GM12878 (cell line): ENCODE measurements around the gene MEIOB. TPM values are rescaled to one million over a fixed set of nuclear protein-coding genes. Genes with fewer than 3 reads are reported as not detected.

Experiments used
- ATAC-seq: fragments of 200-7000 bp; cut with Tn5 transposase; 3 replicates; pipeline ENCODE4 v1.9.1; 2020; ENCODE audit warnings: mild to moderate bottlenecking, moderate library complexity
- BruUV-seq: library from RNA; stranded (reverse); fragments of 400-500 nt; replicated peaks from 2 replicates; lab custom pipeline; 2021; lab: Mats Ljungman, UMichigan
- CTCF ChIA-PET: fragments of 300-600 bp; sonication (Branson Sonifier 250); formaldehyde crosslinking; extraction: SDS; loops from one replicate; lab custom pipeline; 2021; ENCODE audit warnings: inconsistent platforms; lab: Yijun Ruan, JAX
- POLR2A ChIA-PET: fragments of 350-600 bp; formaldehyde crosslinking; extraction: SDS; loops from one replicate; lab custom pipeline; 2021; ENCODE audit warnings: inconsistent platforms; lab: Charles Lee
- RAD21 ChIA-PET: fragments of 300-600 bp; sonication (Branson Sonifier 250); formaldehyde crosslinking; loops from one replicate; lab custom pipeline; 2023; ENCODE audit warnings: antibody characterized with exemption; ENCODE audit not compliant: unreplicated experiment; lab: Charles Lee
- SMC1A ChIA-PET: fragments of 300-600 bp; sonication (Branson Sonifier 250); formaldehyde crosslinking; loops from one replicate; lab custom pipeline; 2023; ENCODE audit not compliant: unreplicated experiment, uncharacterized antibody; lab: Charles Lee
- DNase-seq: peaks from one replicate; pipeline ENCODE4 v3.0.0-alpha.2; 2011; ENCODE audit warnings: low read depth, low spot score
- FAIRE-seq: peaks from 3 replicates; lab custom pipeline; 2011; peaks lifted over from hg19 to GRCh38; lab: Jason Lieb, UNC
- H2AFZ ChIP-seq: 2 replicates; pipeline ENCODE4 v1.6.0; 2011; ENCODE audit warnings: low read depth, low read length, control low read depth; ENCODE audit not compliant: control insufficient read depth
- H3K27ac ChIP-seq: 2 replicates; pipeline ENCODE4 v1.5.1; 2011; ENCODE audit warnings: control low read depth; ENCODE audit not compliant: control insufficient read depth, insufficient read depth
- H3K27me3 ChIP-seq, 2 experiments: replicated peaks in 1 of 2; 2 replicates each; pipeline versions ENCODE4 v1.6.0 to v1.6.1; 2011; ENCODE audit warnings: low read length in 1 of 2; ENCODE audit not compliant: control insufficient read depth in 2 of 2, insufficient read depth in 2 of 2
- H3K36me3 ChIP-seq, 2 experiments: 2 replicates each; pipeline ENCODE4 v1.5.1; 2011; ENCODE audit warnings: low read length in 1 of 2; ENCODE audit not compliant: control insufficient read depth in 2 of 2, insufficient read depth in 2 of 2
- H3K4me1 ChIP-seq: 2 replicates; pipeline ENCODE4 v1.6.1; 2011; ENCODE audit warnings: mild to moderate bottlenecking, low read length, moderate library complexity, mixed read lengths; ENCODE audit not compliant: control insufficient read depth, insufficient read depth
- H3K4me2 ChIP-seq: 2 replicates; pipeline ENCODE4 v1.6.0; 2011; ENCODE audit warnings: control low read depth; ENCODE audit not compliant: control insufficient read depth, insufficient read depth
- H3K4me3 ChIP-seq: fragments of 200-600 bp; sonication (generic); 2 replicates; pipeline ENCODE4 v1.5.1; 2016
- H3K79me2 ChIP-seq: 2 replicates; pipeline ENCODE4 v1.6.0; 2011; ENCODE audit warnings: low read length; ENCODE audit not compliant: control insufficient read depth, insufficient read depth
- H3K9ac ChIP-seq: 2 replicates; pipeline ENCODE4 v1.8.0; 2011; ENCODE audit warnings: low read length, control low read depth, mixed read lengths; ENCODE audit not compliant: control insufficient read depth, insufficient read depth
- H3K9me3 ChIP-seq: replicated peaks from 3 replicates; pipeline ENCODE4 v1.5.1; 2011; ENCODE audit warnings: mild to moderate bottlenecking, low read length; ENCODE audit not compliant: control insufficient read depth, insufficient read depth
- H4K20me1 ChIP-seq: 2 replicates; pipeline ENCODE4 v1.6.0; 2011; ENCODE audit not compliant: control insufficient read depth, insufficient read depth
- CBX5 ChIP-seq: sonication (generic); IDR thresholded peaks from 2 replicates; pipeline ENCODE4 v1.6.1; 2016; ENCODE audit warnings: low read depth, moderate library complexity, mild to moderate bottlenecking, inconsistent platforms
- ESRRA ChIP-seq: IDR thresholded peaks from 2 replicates; pipeline ENCODE4 v1.6.1; 2012; ENCODE audit warnings: mild to moderate bottlenecking, low read length, improper control_type of control experiment
- ETV6 ChIP-seq, 2 experiments: fragments of 450-650 bp in 1 of 2; IDR thresholded peaks in 1 of 2; conservative IDR thresholded peaks in 1 of 2; 2 replicates each; pipeline ENCODE4 v1.6.1; 2014; ENCODE audit warnings: antibody characterized with exemption in 1 of 2, borderline replicate concordance in 1 of 2, low read depth in 1 of 2, mild to moderate bottlenecking in 1 of 2, moderate library complexity in 1 of 2
- GATAD2B ChIP-seq: fragments of 450-650 bp; conservative IDR thresholded peaks from 2 replicates; pipeline ENCODE4 v1.6.1; 2017; ENCODE audit warnings: low read depth, mild to moderate bottlenecking, moderate library complexity
- HCFC1 ChIP-seq: fragments of 150-350 bp; IDR thresholded peaks from 2 replicates; pipeline ENCODE4 v1.6.1; 2014; ENCODE audit warnings: low read length
- KDM1A ChIP-seq: fragments of 200-600 bp; sonication (generic); IDR thresholded peaks from 2 replicates; pipeline ENCODE4 v1.6.1; 2016; ENCODE audit warnings: borderline replicate concordance
- LARP7 ChIP-seq: fragments of 450-650 bp; IDR thresholded peaks from 2 replicates; pipeline ENCODE4 v1.6.1; 2017; ENCODE audit warnings: mild to moderate bottlenecking
- NR2F1 ChIP-seq: fragments of 450-650 bp; conservative IDR thresholded peaks from 2 replicates; pipeline ENCODE4 v1.6.1; 2017; ENCODE audit warnings: mild to moderate bottlenecking
- PML ChIP-seq: IDR thresholded peaks from 2 replicates; pipeline ENCODE4 v1.6.1; 2012; ENCODE audit warnings: low read length, inconsistent platforms
- POLR2A ChIP-seq: IDR thresholded peaks from 2 replicates; pipeline ENCODE4 v1.6.1; 2011; ENCODE audit warnings: low read depth, mild to moderate bottlenecking, low read length
- SREBF2 ChIP-seq: IDR thresholded peaks from 2 replicates; pipeline ENCODE4 v1.6.1; 2012; ENCODE audit warnings: mild to moderate bottlenecking, low read length
- SRF ChIP-seq, 2 experiments: IDR thresholded peaks; 2 replicates each; pipeline ENCODE4 v1.6.1; 2011; ENCODE audit warnings: low read depth in 2 of 2, low read length in 2 of 2, mild to moderate bottlenecking in 1 of 2, moderate library complexity in 1 of 2
- ZNF622 ChIP-seq: fragments of 450-650 bp; IDR thresholded peaks from 2 replicates; pipeline ENCODE4 v1.6.1; 2017; ENCODE audit warnings: mild to moderate bottlenecking, inconsistent platforms
- WGBS: methylation state at CpG from one replicate; pipeline ENCODE4 v1.1.6; 2016; ENCODE audit warnings: low lambda C conversion rate; ENCODE audit not compliant: insufficient replicate concordance, insufficient coverage; ENCODE audit errors: missing lambda C conversion rate; 5-methylcytosine and 5-hydroxymethylcytosine counted together
- in situ Hi-C: fragments of 300-500 bp; cut with MboI; formaldehyde crosslinking; loops from 9 replicates; pipeline ENCODE4 v1.14.3; 2018; ENCODE audit warnings: mixed read lengths
- intact Hi-C: fragments of 100-400 bp; cut with micrococcal nuclease; formaldehyde crosslinking; loops from one replicate; pipeline ENCODE4 v1.14.2; 2022; ENCODE audit not compliant: unreplicated experiment
- polyA plus RNA-seq, 11 experiments: library from polyadenylated mRNA; depleted of rRNA in 4 of 11; unstranded in 6 of 11; stranded (reverse) in 5 of 11; fragments of >200 nt; fragmentation: Nextera tagmentation in 4 of 11; fragmentation: Illumina TruSeq in 1 of 11; extraction: Ambion mirVana in 4 of 11; extraction: Trizol in 1 of 11; gene quantifications; 1 replicate in 1 of 11; 2 replicates in 10 of 11; pipeline versions ENCODE4 v1.2.1 to v1.2.3, GENCODE V29; 2011 to 2016; ENCODE audit warnings: inconsistent platforms in 2 of 11, missing spikeins in 2 of 11, low read depth in 1 of 11
- total RNA-seq, 4 experiments: library from RNA; depleted of rRNA in 3 of 4; stranded (reverse); fragments of >200 nt in 3 of 4; fragmentation: Illumina TruSeq in 1 of 4; extraction: Trizol in 1 of 4; gene quantifications; 2 replicates each; pipeline versions ENCODE4 v1.2.1 to v1.2.3, GENCODE V29; 2013 to 2021
- TF ChIP-seq, protein P1 (sequence below): fragments of 450-650 bp; conservative IDR thresholded peaks from 2 replicates; pipeline ENCODE4 v1.6.1; 2017; ENCODE audit warnings: mild to moderate bottlenecking, moderate library complexity
- TF ChIP-seq, protein P2 (sequence below), 3 experiments: IDR thresholded peaks in 2 of 3; conservative IDR thresholded peaks in 1 of 3; 2 replicates each; pipeline ENCODE4 v1.5.1; 2011; ENCODE audit warnings: low read depth in 3 of 3, low read length in 3 of 3, mild to moderate bottlenecking in 3 of 3, control low read depth in 2 of 3, moderate library complexity in 2 of 3, inconsistent platforms in 1 of 3, mixed read lengths in 1 of 3; ENCODE audit not compliant: control insufficient read depth in 2 of 3, insufficient read depth in 1 of 3; ENCODE audit errors: extremely low read depth in 1 of 3

The MEIOB gene
- total and polyA plus RNA-seq, 10 of the 15 experiments (the other 5 are each of a cell fraction or from before 2014, with no cell fraction given) = 0.04 to 0.26 (median 0.09) TPM; not detected in 5

DNA sequence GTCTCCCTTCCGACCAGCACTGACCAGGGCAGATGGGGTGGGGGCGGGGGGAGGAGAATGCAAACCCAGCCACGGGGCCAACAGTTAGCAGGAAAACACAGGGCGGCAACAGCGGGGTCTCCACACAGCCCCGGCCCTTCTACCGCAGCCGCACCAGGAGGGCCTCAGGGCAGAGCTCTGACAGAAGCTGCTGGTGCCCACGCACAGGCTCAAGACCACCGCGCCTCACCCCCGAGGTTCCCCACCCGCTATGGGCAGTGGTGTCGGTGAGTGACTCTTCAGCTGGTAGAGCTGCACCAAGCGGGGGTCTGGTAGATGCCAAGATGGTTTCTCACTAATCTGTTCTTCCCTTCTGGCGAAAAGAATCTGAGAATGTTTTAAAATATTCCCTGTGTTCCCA, 61.4 kb downstream of the MEIOB start:
- RAD21 ChIA-PET = no interaction called here
- no TSS peak for BruUV-seq
- Histone ChIP-seq H3K36me3 (peaks cover 0 to 1% of the 10 kb centered on the region in 2 experiments; a peak in 3 of 4 replicates), H3K27me3 (no peaks in the 10 kb centered on the region)
- FAIRE-seq (no peak), ATAC-seq (no peak)
- in situ Hi-C loops (no loop called here), intact Hi-C loops (no loop called here)
- TF ChIP-seq PML = no peak
- no peak for TF ChIP-seq GATAD2B
- TF ChIP-seq ESRRA = no peak
- TF ChIP-seq LARP7 = no peak
- TF ChIP-seq, protein P1, sequence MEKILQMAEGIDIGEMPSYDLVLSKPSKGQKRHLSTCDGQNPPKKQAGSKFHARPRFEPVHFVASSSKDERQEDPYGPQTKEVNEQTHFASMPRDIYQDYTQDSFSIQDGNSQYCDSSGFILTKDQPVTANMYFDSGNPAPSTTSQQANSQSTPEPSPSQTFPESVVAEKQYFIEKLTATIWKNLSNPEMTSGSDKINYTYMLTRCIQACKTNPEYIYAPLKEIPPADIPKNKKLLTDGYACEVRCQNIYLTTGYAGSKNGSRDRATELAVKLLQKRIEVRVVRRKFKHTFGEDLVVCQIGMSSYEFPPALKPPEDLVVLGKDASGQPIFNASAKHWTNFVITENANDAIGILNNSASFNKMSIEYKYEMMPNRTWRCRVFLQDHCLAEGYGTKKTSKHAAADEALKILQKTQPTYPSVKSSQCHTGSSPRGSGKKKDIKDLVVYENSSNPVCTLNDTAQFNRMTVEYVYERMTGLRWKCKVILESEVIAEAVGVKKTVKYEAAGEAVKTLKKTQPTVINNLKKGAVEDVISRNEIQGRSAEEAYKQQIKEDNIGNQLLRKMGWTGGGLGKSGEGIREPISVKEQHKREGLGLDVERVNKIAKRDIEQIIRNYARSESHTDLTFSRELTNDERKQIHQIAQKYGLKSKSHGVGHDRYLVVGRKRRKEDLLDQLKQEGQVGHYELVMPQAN = no peak
- no peak for TF ChIP-seq ETV6 (conservative IDR thresholded peaks at IDR 0.05 in 1 of 2, IDR thresholded peaks at IDR 0.05 in 1 of 2; ENCODE audit: borderline replicate concordance in 1 of 2, low read depth in 1 of 2)
- no peak for TF ChIP-seq SREBF2
- no peak for TF ChIP-seq POLR2A
- TF ChIP-seq, protein P2, sequence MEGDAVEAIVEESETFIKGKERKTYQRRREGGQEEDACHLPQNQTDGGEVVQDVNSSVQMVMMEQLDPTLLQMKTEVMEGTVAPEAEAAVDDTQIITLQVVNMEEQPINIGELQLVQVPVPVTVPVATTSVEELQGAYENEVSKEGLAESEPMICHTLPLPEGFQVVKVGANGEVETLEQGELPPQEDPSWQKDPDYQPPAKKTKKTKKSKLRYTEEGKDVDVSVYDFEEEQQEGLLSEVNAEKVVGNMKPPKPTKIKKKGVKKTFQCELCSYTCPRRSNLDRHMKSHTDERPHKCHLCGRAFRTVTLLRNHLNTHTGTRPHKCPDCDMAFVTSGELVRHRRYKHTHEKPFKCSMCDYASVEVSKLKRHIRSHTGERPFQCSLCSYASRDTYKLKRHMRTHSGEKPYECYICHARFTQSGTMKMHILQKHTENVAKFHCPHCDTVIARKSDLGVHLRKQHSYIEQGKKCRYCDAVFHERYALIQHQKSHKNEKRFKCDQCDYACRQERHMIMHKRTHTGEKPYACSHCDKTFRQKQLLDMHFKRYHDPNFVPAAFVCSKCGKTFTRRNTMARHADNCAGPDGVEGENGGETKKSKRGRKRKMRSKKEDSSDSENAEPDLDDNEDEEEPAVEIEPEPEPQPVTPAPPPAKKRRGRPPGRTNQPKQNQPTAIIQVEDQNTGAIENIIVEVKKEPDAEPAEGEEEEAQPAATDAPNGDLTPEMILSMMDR (IDR thresholded peaks at IDR 0.05 in 2 of 3, conservative IDR thresholded peaks at IDR 0.05 in 1 of 3; ENCODE audit: control insufficient read depth in 2 of 3, extremely low read depth in 1 of 3, insufficient read depth in 1 of 3, low read depth in 3 of 3, low read length in 3 of 3) = no peak
- no peak for TF ChIP-seq ZNF622
- TF ChIP-seq HCFC1 = no peak
- no peak for TF ChIP-seq KDM1A
- no peak for TF ChIP-seq CBX5
- no peak for TF ChIP-seq NR2F1
- no peak for TF ChIP-seq SRF (IDR thresholded peaks at IDR 0.05; ENCODE audit: low read depth in 2 of 2, low read length in 2 of 2)
- TF ChIP-seq, all 136 proteins: peak for 0
- H3K4me2 ChIP-seq = no peak overlapping the region
- H3K9me3 ChIP-seq = no peaks in the 10 kb centered on the region; the same call in 2 of the 3 replicates
- no peak overlapping the region for H2AFZ ChIP-seq
- no peaks in the 10 kb centered on the region for H3K4me1 ChIP-seq
- ChIA-PET CTCF (interaction anchor here (0.7 kb wide), 1 partner anchor 119 kb away, joined by 3 read pairs; no protein-coding TSS in a partner anchor), SMC1A (no interaction called here), POLR2A (no interaction called here)
- DNase-seq = no peak
- no peak overlapping the region for H3K9ac ChIP-seq
- H3K4me3 ChIP-seq = no peak overlapping the region
- H3K79me2 ChIP-seq = no peaks in the 10 kb centered on the region
- H3K27ac ChIP-seq = no peak overlapping the region
- H4K20me1 ChIP-seq = no peaks in the 10 kb centered on the region
- WGBS = 87% methylated on average over 15 of the region's 16 CpGs
